Caco-2 (cell line): Measurements from ENCODE around the gene SNCA. TPM values are rescaled to one million over a fixed set of nuclear protein-coding genes. Genes with fewer than 3 reads are reported as not detected.
A peak's percentile ranks its signal among the peaks of the same experiment; 100 is the strongest.

Source experiments
- BruUV-seq: library from RNA; stranded (reverse); fragments of 400-500 nt; replicated peaks from 2 replicates; lab custom pipeline; 2021; lab: Mats Ljungman, UMichigan
- CTCF ChIA-PET: fragments of 300-600 bp; sonication (Branson Sonifier 250); formaldehyde crosslinking; loops from one replicate; lab custom pipeline; 2022; ENCODE audit warnings: antibody characterized with exemption; lab: Charles Lee
- POLR2A ChIA-PET: fragments of 300-600 bp; sonication (Branson Sonifier 250); formaldehyde crosslinking; loops from one replicate; lab custom pipeline; 2022; ENCODE audit warnings: antibody characterized with exemption; lab: Charles Lee
- DNase-seq, 2 experiments: peaks; one replicate each; pipeline versions ENCODE4 v3.0.0 to v3.0.0-alpha.2; 2020 to 2022
- H3K27me3 ChIP-seq: replicated peaks from 2 replicates; pipeline ENCODE4 v1.6.0; 2011; ENCODE audit warnings: low read length; ENCODE audit not compliant: control insufficient read depth, insufficient read depth
- H3K36me3 ChIP-seq: 2 replicates; pipeline ENCODE4 v1.5.1; 2011; ENCODE audit warnings: low read length; ENCODE audit not compliant: control insufficient read depth, insufficient read depth
- H3K4me1 ChIP-seq: fragments of 250-450 bp; sonication (Bioruptor Pico); 2 replicates; pipeline ENCODE4 v1.5.1; 2020; ENCODE audit warnings: mild to moderate bottlenecking
- H3K4me3 ChIP-seq: 2 replicates; pipeline ENCODE4 v1.5.1; 2011; ENCODE audit warnings: low read depth, mild to moderate bottlenecking, control low read depth, low read length
- H3K9me3 ChIP-seq: fragments of 250-450 bp; sonication (Bioruptor Pico); 2 replicates; pipeline ENCODE4 v1.5.1; 2020; ENCODE audit warnings: mild to moderate bottlenecking, moderate library complexity
- H3K27ac Mint-ChIP-seq: one replicate; pipeline ENCODE4 v1.8.0; 2022; ENCODE audit warnings: mixed read lengths; ENCODE audit not compliant: unreplicated experiment
- H3K27me3 Mint-ChIP-seq: one replicate; pipeline ENCODE4 v1.8.0; 2022; ENCODE audit warnings: mixed read lengths; ENCODE audit not compliant: insufficient read depth, unreplicated experiment
- H3K36me3 Mint-ChIP-seq: one replicate; pipeline ENCODE4 v1.8.0; 2022; ENCODE audit warnings: mild to moderate bottlenecking, mixed read lengths; ENCODE audit not compliant: insufficient read depth, unreplicated experiment
- H3K4me1 Mint-ChIP-seq: one replicate; pipeline ENCODE4 v1.8.0; 2022; ENCODE audit warnings: low read depth, mixed read lengths; ENCODE audit not compliant: unreplicated experiment
- H3K4me3 Mint-ChIP-seq: one replicate; pipeline ENCODE4 v1.8.0; 2022; ENCODE audit warnings: mild to moderate bottlenecking, moderate library complexity, mixed read lengths; ENCODE audit not compliant: unreplicated experiment
- H3K9me3 Mint-ChIP-seq: one replicate; pipeline ENCODE4 v1.8.0; 2022; ENCODE audit warnings: mixed read lengths; ENCODE audit not compliant: unreplicated experiment
- CTCF ChIP-seq, 2 experiments: fragments of 200-600 bp in 1 of 2; IDR thresholded peaks; 1 replicate in 1 of 2; 2 replicates in 1 of 2; pipeline versions ENCODE4 v1.5.1 to v1.8.0; 2011 to 2022; ENCODE audit warnings: antibody characterized with exemption in 1 of 2, control low read depth in 1 of 2, inconsistent platforms in 1 of 2, low read depth in 1 of 2, low read length in 1 of 2, mild to moderate bottlenecking in 1 of 2, moderate library complexity in 1 of 2; ENCODE audit not compliant: insufficient read depth in 1 of 2, severe bottlenecking in 1 of 2, unreplicated experiment in 1 of 2
- intact Hi-C: fragments of 100-400 bp; cut with micrococcal nuclease; formaldehyde crosslinking; loops from one replicate; pipeline ENCODE4 v1.10.0; 2022; ENCODE audit not compliant: unreplicated experiment
- total RNA-seq: library from RNA; stranded (reverse); gene quantifications from 2 replicates; pipeline ENCODE4 v1.2.3, GENCODE V29; 2022

SNCA gene
- total RNA-seq, 1 experiment from 2014 or later = 8.4 TPM

- Mint-ChIP-seq H3K36me3 (no peaks in the 10 kb centered on the region), H3K27me3 (peaks cover 8% of the 10 kb centered on the region), H3K9me3 (no peaks in the 10 kb centered on the region), H3K27ac (no peak overlapping the region), H3K4me3 (peak overlapping the region; percentile 84), H3K4me1 (peaks cover 9% of the 10 kb centered on the region)
- intact Hi-C loops = loop anchor here (10.0 kb wide), 2 partner anchors 81 to 191 kb away; no protein-coding TSS in a partner anchor
- Histone ChIP-seq H3K27me3 (no peaks in the 10 kb centered on the region), H3K4me3 (no peak overlapping the region), H3K4me1 (no peaks in the 10 kb centered on the region), H3K36me3 (no peaks in the 10 kb centered on the region), H3K9me3 (no peaks in the 10 kb centered on the region)
- ChIA-PET POLR2A (no interaction called here), CTCF (no interaction called here)
- BruUV-seq = no TSS peak
- no peak for TF ChIP-seq CTCF (IDR thresholded peaks at IDR 0.05; ENCODE audit: insufficient read depth in 1 of 2, low read depth in 1 of 2, low read length in 1 of 2, severe bottlenecking in 1 of 2, unreplicated experiment in 1 of 2)
- DNase-seq = no peak
These were observed 1.5 kb downstream of the SNCA start for GRCh38 chr4:89835413-89835812.

- peaks cover 8% of the 10 kb centered on the region for H3K27me3 Mint-ChIP-seq
- BruUV-seq = TSS peak; percentile 19
- H3K27ac Mint-ChIP-seq = no peak overlapping the region
- no peak for TF ChIP-seq CTCF (IDR thresholded peaks at IDR 0.05; ENCODE audit: insufficient read depth in 1 of 2, low read depth in 1 of 2, low read length in 1 of 2, severe bottlenecking in 1 of 2, unreplicated experiment in 1 of 2)
- ChIA-PET POLR2A (no interaction called here), CTCF (no interaction called here)
- Histone ChIP-seq H3K36me3 (no peaks in the 10 kb centered on the region), H3K27me3 (no peaks in the 10 kb centered on the region), H3K4me1 (0 out of 2 replicates have a peak, but pooled peaks cover 5% of the 10 kb centered on the region), H3K9me3 (no peaks in the 10 kb centered on the region), H3K4me3 (no peak overlapping the region)
- no peaks in the 10 kb centered on the region for H3K9me3 Mint-ChIP-seq
- intact Hi-C loops = loop anchor here (10.0 kb wide), 2 partner anchors 80 to 190 kb away; no protein-coding TSS in a partner anchor
- no peak overlapping the region for H3K4me3 Mint-ChIP-seq
- no peaks in the 10 kb centered on the region for H3K36me3 Mint-ChIP-seq
- peaks cover 16% of the 10 kb centered on the region for H3K4me1 Mint-ChIP-seq
- DNase-seq = no peak
These were observed 2.3 kb downstream of the SNCA start for GRCh38 chr4:89834486-89835209.

- no peaks in the 10 kb centered on the region for H3K27me3 Mint-ChIP-seq
- no TSS peak for BruUV-seq
- Histone ChIP-seq H3K27me3 (no peaks in the 10 kb centered on the region), H3K4me3 (no peak overlapping the region), H3K9me3 (no peaks in the 10 kb centered on the region), H3K36me3 (no peaks in the 10 kb centered on the region), H3K4me1 (0 out of 2 replicates have a peak, but pooled peaks cover 5% of the 10 kb centered on the region)
- CTCF ChIA-PET = no interaction called here
- no peaks in the 10 kb centered on the region for H3K36me3 Mint-ChIP-seq
- POLR2A ChIA-PET = no interaction called here
- no peak for TF ChIP-seq CTCF (IDR thresholded peaks at IDR 0.05; ENCODE audit: insufficient read depth in 1 of 2, low read depth in 1 of 2, low read length in 1 of 2, severe bottlenecking in 1 of 2, unreplicated experiment in 1 of 2)
- no peaks in the 10 kb centered on the region for H3K9me3 Mint-ChIP-seq
- no peak overlapping the region for H3K4me3 Mint-ChIP-seq
- DNase-seq = peak in 1 of 2 experiments; percentile 10
- H3K27ac Mint-ChIP-seq = no peak overlapping the region
- intact Hi-C loops = loop anchor here (10.0 kb wide), 2 partner anchors 75 to 185 kb away; no protein-coding TSS in a partner anchor
- H3K4me1 Mint-ChIP-seq = peaks cover 12% of the 10 kb centered on the region
These were observed 7.4 kb downstream of the SNCA start for GRCh38 chr4:89829470-89830138.
